Endometrial microvascular endothelial cells (primary cell): ENCODE results near the gene PADI6. TPM values are rescaled to one million over a fixed set of nuclear protein-coding genes. Genes with fewer than 3 reads are reported as not detected.
"Not testable (repeated sequence)": the region's sequence is repeated elsewhere in the genome, so short reads cannot be mapped to it uniquely, and the experiment has no call there.

Experiments
- in situ Hi-C: cut with HindIII; loops from 2 replicates; pipeline ENCODE4 v1.10.0; 2017; ENCODE audit warnings: low sequenced_read_pairs, low pct_unique_long_range_greater_than_20kb; ENCODE audit errors: inconsistent ontology term
- total RNA-seq: library from RNA; depleted of rRNA; stranded (reverse); fragments of >200 nt; gene quantifications from one replicate; pipeline ENCODE4 v1.2.3, GENCODE V29; 2015; ENCODE audit errors: inconsistent ontology term

The PADI6 gene
- total RNA-seq, 1 donor from 2014 or later: not detected

GRCh38 chr1:17397910-17398695, 26.1 kb downstream of the PADI6 start:
- in situ Hi-C loops: no loop called here

DNA sequence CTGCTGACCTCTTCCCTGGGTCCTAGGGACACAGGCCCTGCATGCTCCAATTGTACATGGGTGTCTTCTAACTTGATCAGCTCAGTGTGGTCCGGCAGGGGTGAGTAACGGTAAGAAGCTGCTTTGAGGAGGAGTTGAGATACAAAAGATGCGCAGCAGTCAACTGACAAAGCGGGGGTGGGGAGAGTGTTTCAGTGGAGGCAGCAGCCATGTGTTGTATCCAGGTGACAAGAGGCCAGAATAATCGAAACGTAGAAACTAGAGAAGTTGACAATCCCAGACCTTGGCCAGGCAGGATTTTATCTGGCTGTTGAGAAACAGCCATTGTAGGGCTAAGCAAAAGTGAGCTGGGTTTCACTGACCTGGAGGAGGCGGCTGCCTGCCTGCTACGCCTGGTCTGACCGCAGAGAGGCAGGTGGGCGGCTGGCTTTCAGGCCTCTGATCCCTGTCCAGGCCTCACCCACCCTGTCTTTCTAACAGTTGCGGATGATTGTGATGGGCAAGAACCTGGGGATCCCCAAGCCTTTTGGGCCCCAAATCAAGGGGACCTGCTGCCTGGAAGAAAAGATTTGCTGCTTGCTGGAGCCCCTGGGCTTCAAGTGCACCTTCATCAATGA, 28.8 kb downstream of the PADI6 start:
- in situ Hi-C loops: no loop called here

DNA sequence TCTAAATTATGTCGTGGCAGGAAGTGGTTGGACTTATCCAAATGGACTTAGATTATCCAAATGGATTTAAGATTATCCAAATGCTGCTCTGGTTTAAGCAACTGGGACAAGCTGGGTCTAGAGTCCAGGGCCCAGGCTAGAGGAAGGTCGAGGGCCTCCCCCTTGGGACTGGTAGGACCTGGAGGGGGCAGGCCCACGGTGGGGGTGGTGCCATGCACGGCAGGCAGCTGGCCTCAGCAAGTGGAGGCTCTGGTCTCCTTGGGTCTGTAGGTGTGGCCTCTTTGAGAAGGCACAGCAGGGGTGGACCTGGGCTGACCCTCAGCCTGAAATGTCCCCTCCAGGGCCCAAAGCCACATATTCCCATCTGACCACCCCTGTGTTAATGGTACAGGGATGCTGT, 29.8 kb downstream of the PADI6 start:
- in situ Hi-C loops: no loop called here

- in situ Hi-C loops: no loop called here
Observed at GRCh38 chr1:17403081-17403480, 31.1 kb downstream of the PADI6 start.

DNA sequence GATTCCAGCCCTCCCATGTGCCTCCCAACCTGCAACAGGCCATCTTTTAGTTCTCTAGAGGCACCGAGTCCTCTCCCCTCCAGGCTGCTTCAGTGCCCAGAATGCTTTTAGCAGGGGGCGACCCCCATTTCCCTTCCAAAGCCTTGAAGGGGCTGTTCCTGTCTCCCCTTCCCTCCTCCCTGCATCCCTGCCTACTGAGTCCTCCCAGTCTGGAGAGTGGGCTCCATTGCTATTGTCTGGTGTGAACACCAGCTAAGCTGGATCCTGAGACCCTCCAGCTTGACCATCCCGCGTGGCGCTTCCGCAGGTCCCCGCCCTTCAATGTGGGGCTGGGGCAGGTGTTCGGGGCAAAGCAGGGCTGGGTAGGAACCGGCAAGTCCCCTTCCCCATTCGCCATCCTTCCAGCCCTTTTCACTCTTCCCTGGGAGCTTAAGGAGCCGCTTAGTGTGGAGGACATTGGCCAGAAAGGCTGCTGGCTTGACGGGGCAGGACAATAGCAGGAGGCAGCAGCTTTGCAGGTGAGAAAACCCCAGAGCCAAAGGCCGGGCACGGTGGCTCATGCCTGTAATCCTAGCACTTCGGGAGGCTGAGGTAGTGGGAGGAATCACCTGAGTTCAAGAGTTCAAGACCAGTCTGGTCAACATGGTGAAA, 32.2 kb downstream of the PADI6 start:
- in situ Hi-C loops: no loop called here

DNA sequence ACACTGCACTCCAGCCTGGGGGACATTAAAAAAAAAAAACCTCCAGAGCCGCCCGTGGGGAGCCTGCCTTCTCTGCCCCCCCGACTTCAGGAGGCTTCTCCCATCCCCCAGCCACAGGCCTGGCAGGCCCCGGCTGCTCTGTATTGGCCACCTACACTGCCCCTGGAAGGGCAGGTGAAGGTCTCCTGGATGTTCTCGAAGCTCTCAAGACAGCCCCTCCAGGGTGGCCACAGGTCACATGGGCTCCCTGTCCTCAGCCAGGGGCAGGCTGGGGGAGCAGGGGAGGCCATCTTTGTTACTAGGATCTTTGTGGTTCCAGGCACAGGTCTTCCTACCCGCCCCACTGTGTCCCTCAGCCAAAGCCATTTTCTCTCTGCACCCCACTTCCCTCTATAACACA, 32.8 kb downstream of the PADI6 start:
- in situ Hi-C loops: no loop called here

GRCh38 chr1:17405898-17406759, 34.1 kb downstream of the PADI6 start:
- in situ Hi-C loops: no loop called here

DNA sequence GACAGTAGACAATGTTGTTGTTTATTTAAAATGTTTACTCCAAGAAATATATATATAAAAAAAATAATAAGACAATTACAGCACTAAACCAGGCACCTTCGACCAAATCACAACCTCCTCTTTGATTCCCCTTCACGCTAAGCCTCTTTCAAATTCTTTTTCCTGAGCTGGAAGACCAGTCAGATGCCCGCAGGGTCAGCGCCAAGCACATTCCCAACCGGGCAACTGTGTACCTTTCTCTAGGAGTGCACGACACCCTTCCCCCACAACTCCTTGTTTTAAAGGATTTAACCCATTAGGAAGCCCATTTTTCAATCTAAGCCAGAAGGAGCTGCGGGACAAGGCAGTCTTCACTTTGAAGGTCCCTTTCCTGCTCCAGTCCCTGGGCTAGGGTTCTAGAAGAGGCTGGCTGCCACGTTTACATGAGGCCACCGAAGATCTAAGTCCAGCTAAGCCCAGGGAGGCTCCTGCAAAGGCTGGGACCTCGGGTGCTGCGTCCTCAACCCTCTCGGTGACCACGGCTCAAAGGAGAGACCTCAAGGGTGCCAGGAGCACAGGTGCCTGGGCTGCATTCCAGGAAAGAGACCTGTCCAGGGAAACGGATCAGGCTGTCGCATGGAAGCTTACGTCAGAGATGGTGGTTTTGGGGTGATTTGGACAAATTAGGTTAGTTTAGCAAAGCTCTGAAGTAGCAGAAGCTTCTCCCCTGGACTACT, 34.9 kb downstream of the PADI6 start:
- in situ Hi-C loops: not testable (repeated sequence)

DNA sequence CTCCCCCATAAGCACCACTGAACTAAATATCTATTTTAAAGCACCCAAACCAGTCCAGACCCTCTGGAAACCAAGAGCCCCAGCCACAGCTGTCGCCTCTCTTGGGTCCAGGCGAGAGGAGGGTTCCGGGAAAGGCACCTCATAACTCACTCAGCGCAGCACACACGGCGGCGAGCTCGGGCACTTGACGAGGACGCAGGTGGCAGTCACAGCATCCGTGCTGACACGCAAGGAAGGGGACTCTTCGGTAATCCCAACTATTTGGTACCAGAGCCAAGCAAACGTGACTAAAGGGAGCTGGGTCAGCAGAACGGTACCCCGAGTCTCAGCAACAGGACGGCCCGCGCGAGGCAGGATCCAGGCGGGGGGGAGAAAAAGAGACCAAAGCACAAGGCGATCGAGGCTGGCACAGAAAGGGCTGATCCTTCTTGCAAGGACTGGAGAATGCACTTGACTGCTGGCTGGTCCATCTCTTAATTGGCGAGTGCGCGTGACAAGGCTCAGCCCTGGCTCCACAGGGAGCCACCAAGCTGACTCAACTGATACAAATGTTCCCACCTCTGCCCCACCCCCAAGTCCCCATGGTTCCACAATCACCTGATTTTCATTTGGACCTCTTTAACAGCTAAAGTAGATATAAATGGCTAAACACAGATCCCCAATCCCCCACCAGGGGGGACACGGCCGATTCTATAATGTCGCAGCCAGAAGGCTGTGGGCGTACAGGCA, 36.0 kb downstream of the PADI6 start:
- in situ Hi-C loops: not testable (repeated sequence)

DNA sequence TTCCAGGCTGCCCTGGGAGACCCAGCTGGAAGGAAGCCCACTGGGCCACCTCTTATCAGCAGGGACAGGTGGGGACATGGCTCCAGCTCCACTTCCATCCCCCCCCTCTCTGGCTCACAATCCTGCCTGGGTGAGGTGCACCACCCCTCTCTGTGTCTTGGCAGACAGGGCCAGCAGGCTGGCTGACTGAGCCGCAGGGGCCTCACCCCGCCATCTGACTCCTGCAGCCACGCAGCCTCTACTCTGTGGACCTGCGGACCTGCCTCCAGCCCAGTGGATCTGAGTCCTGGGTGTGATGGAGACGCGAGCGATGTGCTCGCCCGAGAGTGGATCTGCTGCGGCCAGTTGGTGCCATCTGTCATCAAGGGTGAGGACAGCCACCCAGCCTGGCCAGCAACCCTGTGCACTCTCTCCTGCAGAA, 37.4 kb downstream of the PADI6 start:
- in situ Hi-C loops: no loop called here

- in situ Hi-C loops: no loop called here
Observed at GRCh38 chr1:17412093-17412870, 40.3 kb downstream of the PADI6 start.

DNA sequence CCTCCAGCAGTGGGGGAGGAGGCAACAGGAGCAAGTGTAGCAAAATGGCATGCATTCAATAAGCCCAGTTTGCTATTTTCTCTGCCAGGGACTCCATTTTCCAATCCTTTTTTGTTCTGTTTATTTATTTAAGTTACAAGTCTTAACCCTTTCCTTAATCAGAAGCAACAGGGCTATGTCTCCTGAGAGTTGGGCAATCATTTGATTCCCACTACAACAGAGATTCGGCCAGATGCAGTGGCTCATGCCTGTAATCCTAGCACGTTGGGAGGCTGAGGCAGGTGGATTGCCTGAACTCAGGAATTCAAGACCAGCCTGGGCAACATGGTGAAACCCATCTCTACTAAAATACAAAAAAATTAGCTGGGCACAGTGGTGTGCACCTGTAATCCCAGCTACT, 42.0 kb downstream of the PADI6 start:
- in situ Hi-C loops: no loop called here

GRCh38 chr1:17416389-17416788, 44.4 kb downstream of the PADI6 start:
- in situ Hi-C loops: no loop called here

- in situ Hi-C loops: no loop called here
Observed at GRCh38 chr1:17419626-17420328, 47.8 kb downstream of the PADI6 start.

DNA sequence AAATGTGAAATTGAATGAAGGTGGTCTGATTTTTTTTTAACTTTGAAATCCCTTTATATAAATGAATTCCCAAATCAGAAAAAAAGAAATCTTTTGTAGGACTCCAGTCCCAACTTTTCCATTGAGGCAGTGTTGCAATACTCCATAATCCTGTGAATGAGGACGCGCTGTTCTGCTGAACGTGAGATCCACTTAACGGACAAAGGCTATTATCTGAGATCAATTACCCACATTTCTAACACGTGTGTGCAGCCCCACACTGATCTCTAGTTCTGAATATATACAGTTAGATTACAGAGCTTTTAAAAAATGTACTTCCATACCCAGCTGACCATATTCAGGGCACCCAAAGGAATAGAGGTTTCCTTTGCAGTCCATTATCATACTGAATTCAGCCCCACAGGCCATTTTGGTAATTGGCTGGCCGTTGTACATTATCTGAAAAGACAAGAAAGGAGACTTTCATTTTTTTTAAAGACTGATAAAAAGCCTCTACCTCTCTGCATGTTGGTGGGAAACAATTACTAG, 48.5 kb downstream of the PADI6 start:
- in situ Hi-C loops: no loop called here

- in situ Hi-C loops: no loop called here
Observed at GRCh38 chr1:17422461-17422860, 50.5 kb downstream of the PADI6 start.
